Measurements from ENCODE around the gene P2RY2. TPM values are rescaled to one million over a fixed set of nuclear protein-coding genes. Genes with fewer than 3 reads are reported as not detected.
"Not testable (repeated sequence)": the region's sequence is repeated elsewhere in the genome, so short reads cannot be mapped to it uniquely, and the experiment has no call there.

The P2RY2 gene
- total RNA-seq, 1 experiment from 2014 or later, result 1.3 TPM

DNA sequence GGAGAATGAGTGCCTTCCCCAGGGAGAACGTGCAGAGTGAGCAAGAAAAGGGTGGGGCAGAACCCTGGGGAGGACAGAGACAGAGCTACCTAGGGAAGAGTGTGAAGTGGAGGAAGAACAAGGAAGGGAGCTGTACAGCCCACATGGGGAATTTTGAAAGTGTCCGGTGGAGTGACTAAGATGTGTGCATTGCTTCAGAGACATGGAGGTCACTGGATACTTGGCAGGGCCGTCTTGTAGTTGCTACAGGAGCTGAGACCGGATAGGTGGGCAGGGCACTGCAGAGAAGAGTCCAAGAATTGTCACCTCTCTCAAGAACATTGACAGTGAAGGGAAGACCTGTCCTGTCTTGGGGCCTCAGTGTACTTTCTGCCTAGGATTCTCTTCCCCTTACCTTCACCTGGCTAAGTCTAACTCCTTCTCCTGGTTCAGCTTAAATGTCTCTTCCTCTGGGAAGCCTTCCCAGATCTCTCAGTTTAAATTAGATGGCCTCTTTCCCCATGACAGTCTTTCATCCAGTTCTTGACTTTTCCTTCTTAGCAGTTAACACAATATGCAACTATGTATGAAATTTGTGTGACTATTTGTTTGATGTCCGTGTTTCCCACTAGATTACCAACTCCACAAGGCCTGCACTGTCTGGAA is 44.9 kb downstream of the P2RY2 start:
- H3K36me3 ChIP-seq, result no peaks in the 10 kb centered on the region

GRCh38 chr11:73263640-73264039 is 45.6 kb downstream of the P2RY2 start:
- no peak for DNase-seq
- no peaks in the 10 kb centered on the region for H3K36me3 ChIP-seq
- no peaks in the 10 kb centered on the region for H3K27me3 ChIP-seq
- no peaks in the 10 kb centered on the region for H3K9me3 ChIP-seq
- H3K4me3 ChIP-seq, result no peak overlapping the region

More for the DNA sequence above, 44.9 kb downstream of the P2RY2 start:
- Histone ChIP-seq H3K27me3 (no peaks in the 10 kb centered on the region), H3K9me3 (no peaks in the 10 kb centered on the region), H3K4me3 (no peak overlapping the region)
- no peak for DNase-seq

GRCh38 chr11:73265278-73265810 is 47.3 kb downstream of the P2RY2 start:
- H3K36me3 ChIP-seq, result no peaks in the 10 kb centered on the region
- H3K9me3 ChIP-seq, result no peaks in the 10 kb centered on the region
- no peak for DNase-seq
- no peaks in the 10 kb centered on the region for H3K27me3 ChIP-seq
- no peak overlapping the region for H3K4me3 ChIP-seq

DNA sequence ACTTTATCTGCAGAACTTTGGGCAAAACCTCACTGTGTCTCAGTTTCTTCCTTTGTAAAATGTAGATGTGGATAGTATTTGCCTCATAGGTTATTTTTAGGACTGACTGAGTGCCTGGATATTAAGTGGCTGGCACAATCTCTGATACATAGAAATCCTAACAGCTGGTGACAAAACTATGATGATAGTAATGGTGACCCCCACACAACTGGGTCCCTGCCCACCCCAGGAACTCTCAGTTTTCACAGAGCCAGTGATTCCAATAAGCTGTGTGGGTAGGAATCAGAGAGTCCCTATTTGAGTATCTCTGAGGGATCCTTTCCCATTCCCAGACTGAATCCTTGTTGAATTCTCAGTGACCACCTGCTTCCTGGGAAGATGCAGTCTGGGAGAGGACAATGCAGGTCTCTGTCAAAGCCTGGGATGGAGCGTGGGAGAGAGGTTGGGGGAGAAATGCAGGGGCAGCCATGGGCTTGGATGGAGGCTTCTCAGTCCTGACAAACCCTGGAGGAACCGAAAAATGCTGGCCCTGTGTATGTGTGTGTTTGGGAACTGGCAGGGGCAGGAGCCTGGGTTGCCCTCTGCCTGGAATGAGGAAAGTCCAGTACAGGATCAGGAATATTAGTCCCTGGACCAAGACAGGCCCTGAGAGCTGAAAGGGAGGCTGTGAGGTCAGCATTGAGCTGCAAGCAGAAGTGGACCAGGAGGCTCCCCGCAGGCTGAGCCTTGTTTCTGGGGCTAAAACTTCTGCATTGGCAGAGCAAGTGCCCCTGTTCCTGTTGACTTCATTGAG is 48.0 kb downstream of the P2RY2 start:
- no peak for DNase-seq
- no peaks in the 10 kb centered on the region for H3K9me3 ChIP-seq
- no peaks in the 10 kb centered on the region for H3K36me3 ChIP-seq
- no peak overlapping the region for H3K4me3 ChIP-seq
- no peaks in the 10 kb centered on the region for H3K27me3 ChIP-seq

- no peaks in the 10 kb centered on the region for H3K27me3 ChIP-seq
These were observed 48.6 kb downstream of the P2RY2 start for GRCh38 chr11:73266646-73267020.

DNA sequence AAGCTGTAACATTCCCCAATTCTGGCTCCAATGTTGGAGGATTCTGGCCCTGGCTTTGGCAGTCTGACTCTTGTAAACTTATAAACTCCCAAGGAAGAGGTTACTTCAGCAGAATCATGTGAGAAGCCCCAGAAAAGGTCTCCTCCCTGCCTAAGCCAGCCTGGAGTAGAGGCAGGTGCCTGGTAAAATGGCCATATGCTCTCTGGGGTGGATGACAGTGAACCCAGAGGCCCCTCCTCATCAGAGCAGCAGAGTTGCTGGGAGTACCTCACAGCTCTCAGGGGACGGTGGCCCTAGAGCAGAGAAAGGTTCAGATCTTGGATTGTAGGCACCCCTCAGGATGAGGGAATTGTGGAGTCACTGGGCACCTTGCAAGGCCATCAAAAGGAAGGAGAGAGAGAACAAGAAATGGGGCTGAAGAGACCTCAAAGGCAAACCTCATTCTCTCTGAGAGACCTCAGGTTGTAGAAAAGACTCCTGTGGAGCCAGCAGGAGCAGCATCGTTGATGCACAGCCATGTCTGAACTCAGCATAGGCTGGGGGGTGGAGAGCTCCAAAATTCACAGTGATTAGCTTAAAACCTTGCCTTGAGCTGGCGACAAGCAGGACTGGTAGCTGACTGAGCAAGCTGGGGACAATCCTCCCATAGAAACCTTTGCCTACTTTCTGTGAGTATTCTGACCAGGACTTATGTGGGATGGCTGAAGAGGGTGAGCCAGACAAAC is 49.2 kb downstream of the P2RY2 start:
- Histone ChIP-seq H3K9me3 (no peaks in the 10 kb centered on the region), H3K4me3 (no peak overlapping the region), H3K27me3 (no peaks in the 10 kb centered on the region), H3K36me3 (no peaks in the 10 kb centered on the region)
- no peak for DNase-seq

More at GRCh38 chr11:73266646-73267020, 48.6 kb downstream of the P2RY2 start:
- no peaks in the 10 kb centered on the region for H3K9me3 ChIP-seq
- no peak for DNase-seq
- H3K36me3 ChIP-seq, result no peaks in the 10 kb centered on the region
- no peak overlapping the region for H3K4me3 ChIP-seq

- Histone ChIP-seq H3K9me3 (no peaks in the 10 kb centered on the region), H3K36me3 (no peaks in the 10 kb centered on the region), H3K27me3 (no peaks in the 10 kb centered on the region), H3K4me3 (no peak overlapping the region)
- DNase-seq, result no peak
These were observed 49.9 kb downstream of the P2RY2 start for GRCh38 chr11:73267906-73268540.

DNA sequence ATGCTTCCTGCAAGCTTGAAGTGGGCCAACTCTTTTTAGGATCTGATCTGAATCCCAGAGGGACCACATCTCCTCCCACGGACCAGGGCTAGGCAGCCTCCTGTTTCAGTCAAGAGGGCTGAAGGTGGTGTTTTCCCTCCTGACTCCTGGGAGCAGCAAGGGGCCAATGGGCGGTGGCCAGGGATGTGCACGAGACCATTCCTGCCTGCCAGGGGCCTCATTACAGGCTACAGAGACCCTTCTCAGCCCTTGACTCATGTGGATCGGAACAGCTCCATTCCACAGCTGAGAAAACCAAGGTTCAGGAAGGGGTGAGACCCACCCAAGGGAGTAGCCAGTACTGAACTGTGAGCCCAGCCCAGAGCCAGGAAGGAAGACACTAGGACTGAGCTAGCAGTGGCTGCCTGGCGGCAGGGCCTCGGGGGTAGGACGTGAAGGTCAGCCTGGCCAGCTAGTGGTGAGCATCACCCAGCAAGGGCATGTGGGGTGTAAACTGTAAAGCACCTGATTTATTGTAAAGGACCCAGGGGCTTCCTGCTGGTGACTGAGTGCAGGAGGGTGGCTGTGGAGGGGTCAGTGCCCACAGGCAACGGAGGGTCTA is 50.7 kb downstream of the P2RY2 start:
- H3K27me3 ChIP-seq, result no peaks in the 10 kb centered on the region
- H3K36me3 ChIP-seq, result no peaks in the 10 kb centered on the region

DNA sequence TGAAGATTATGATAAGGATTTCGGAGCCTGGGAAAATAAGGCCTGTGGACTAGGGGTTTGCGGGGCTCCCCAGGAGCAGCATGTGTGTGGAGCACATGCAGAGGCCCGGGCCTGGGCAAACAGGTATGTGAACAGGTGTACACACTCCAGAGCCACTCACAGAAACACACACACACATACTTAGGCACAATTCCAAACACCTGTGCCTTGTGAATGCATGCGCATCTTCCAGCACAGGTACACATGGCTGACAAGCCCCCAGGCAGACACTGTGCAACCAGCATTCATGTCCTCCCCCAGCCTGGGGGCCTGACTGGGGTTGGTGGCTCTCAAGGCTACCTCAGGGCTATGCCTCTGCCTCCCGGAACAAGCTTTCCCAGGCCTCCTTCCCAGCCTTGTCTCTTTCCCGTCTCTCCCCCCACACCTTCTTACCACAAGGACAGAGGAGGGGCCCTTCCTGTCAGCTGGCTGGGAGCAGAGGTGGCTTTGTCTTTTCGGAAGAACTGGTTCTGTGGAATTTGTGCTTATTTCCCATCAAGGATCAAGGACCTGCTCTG is 51.5 kb downstream of the P2RY2 start:
- no peak overlapping the region for H3K4me3 ChIP-seq
- no peaks in the 10 kb centered on the region for H3K36me3 ChIP-seq
- no peak for DNase-seq
- H3K9me3 ChIP-seq, result no peaks in the 10 kb centered on the region
- no peaks in the 10 kb centered on the region for H3K27me3 ChIP-seq

More for the DNA sequence above, 50.7 kb downstream of the P2RY2 start:
- no peaks in the 10 kb centered on the region for H3K9me3 ChIP-seq
- no peak overlapping the region for H3K4me3 ChIP-seq
- DNase-seq, result no peak

DNA sequence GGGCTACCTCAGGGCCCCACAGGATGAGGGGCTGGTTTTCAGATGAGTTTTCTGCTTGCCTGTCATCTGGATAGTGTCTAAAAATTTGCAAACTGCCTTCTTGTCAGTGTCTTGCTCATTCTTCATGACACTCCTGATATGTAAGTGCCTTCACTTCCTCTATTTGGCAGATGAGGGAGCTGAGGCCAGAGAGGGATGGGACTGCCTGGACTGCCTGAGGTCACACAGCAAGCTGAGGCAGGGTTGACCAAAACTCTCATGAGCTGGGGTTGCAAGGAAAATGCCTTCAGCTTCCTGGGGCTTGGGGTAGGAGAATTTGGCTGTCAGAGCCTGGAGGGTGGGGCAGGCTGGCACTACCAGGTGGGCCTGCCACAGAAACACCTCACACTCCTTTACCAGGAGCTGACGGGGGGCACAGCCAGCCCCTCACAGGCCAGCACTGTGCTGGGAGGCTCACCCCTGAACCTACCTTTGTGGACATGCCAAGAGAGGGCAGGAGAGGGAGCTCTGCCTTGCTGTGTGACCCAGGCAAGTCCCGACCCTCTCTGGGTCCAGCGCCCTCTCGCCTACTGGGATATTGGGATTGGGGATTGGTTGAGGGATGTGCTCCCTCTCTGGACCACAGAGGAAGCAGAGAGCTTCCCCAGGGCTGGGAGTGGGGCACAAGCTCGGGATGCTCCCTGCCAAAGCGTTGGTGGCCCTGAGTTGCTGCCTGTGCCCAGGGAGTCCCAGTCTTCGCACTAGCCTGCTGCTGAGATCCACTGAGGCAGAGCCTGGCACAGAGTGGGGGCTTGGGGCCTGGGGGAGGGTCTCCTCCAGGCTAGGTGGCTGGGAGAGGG is 52.2 kb downstream of the P2RY2 start:
- Histone ChIP-seq H3K4me3 (no peak overlapping the region), H3K36me3 (no peaks in the 10 kb centered on the region), H3K27me3 (no peaks in the 10 kb centered on the region), H3K9me3 (no peaks in the 10 kb centered on the region)
- no peak for DNase-seq

DNA sequence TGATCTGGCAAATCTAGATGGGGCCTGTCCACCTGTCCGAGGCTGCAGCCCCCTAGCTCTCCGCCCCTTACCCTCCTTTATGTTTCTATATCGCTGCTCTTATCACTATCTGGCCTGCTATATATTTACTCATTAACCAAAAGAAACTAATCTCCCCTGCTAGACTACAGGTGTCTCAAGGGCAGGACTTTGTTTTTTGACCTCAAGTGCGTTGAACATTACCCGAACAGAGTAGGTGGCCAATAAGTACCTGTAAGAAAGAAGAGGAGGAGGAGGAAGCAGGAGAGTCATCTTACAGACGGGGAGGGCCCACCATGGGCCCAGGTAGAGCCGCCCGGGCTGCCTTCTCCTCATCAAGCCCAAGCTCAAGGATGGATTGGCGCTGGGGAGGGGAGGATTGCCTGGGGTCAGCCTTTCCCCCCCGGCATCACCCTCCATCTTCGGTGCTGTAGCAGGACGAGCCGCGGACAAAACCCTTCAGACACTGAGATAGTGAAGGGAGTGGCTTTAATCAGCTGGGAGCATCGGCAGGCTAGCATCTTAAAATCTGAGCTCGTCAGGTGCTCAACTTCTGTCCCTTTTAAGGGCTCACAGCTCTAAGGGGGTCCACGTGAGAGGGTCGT is 52.9 kb downstream of the P2RY2 start:
- Histone ChIP-seq H3K4me3 (no peak overlapping the region), H3K9me3 (no peaks in the 10 kb centered on the region), H3K36me3 (no peaks in the 10 kb centered on the region), H3K27me3 (no peaks in the 10 kb centered on the region)
- no peak for DNase-seq

DNA sequence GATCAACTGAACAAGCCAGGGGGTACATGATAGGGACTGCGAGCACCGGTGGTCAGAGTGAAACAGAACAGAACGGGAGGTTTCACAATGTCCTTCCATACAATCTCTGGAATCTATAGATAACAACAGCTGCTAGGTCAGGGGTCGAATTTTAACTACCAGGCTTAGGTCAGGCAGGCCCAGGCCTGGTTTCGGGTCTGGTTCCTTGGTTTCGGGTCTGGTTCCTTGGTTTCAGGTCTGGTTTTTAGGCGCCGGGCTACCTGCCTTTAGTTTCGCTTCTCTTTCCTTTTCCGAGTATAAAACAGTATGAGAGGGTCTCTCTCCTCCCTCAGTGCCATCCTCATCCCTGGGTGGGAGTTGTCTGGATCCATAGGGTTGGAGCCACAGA is 53.4 kb downstream of the P2RY2 start:
- not testable (repeated sequence) for H3K9me3 ChIP-seq, H3K27me3 ChIP-seq, DNase-seq, H3K4me3 ChIP-seq, H3K36me3 ChIP-seq

GRCh38 chr11:73271936-73272679 is 54.0 kb downstream of the P2RY2 start, which contains the start of gene P2RY6:
Gene P2RY6, plus strand, starts transcription at chr11:73272338. Its CDS starts 24,181 bp downstream, at chr11:73296519.
- no peak within 1 kb of the TSS for H3K4me3 ChIP-seq
- no peaks in the 10 kb centered on the region for H3K27me3 ChIP-seq
- no peaks in the 10 kb centered on the region for H3K9me3 ChIP-seq
- no peaks in the 10 kb centered on the region for H3K36me3 ChIP-seq
- DNase-seq, result peak; percentile 62

GRCh38 chr11:73272680-73273038 is 54.6 kb downstream of the P2RY2 start:
- no peak overlapping the region for H3K4me3 ChIP-seq
- DNase-seq, result no peak
- no peaks in the 10 kb centered on the region for H3K36me3 ChIP-seq

More at GRCh38 chr11:73272680-73273038, 54.6 kb downstream of the P2RY2 start:
- Histone ChIP-seq H3K27me3 (no peaks in the 10 kb centered on the region), H3K9me3 (no peaks in the 10 kb centered on the region)
